ENCODE data around the gene ACTL6A.

Gene ACTL6A

DNA sequence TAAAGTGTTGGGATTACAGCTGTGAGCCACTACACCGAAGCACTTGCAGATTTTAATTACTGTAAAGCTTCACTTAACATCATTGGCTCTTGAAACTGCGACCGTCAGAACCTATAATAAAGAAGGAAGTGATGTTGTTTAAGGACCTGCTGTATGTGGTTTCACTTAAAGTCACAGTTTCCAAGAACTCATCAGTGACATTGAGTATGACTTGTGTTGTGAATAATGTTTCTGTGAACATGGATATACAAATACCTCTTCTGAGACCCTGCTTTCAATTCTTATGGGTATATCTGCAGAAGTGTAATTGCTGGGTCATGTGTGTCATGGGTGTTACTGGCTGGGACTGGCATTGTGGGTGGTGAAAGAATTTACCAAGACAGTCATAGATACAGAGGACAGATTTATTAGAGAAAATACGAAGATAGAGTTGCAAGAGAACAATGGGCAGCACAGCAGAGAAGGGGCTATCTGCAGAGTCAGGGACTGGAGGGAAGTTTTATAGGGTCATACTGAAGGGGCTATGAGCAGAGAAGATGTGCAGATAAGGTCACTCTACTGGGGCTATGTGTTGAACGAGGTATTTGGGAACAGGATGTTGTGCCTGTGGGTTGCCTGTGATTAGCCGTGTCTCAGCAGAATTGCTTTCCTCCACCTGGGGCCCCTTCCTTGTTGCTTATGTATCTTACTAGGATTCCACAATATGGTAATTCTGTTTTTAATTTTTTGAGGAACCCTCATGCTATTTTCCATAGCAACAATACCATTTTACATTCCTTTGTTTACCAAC, 46.4 kb downstream of the ACTL6A start:
- peak overlapping the region; percentile 83 for H3K27ac Mint-ChIP-seq
- H3K9me3 Mint-ChIP-seq, result no peaks in the 10 kb centered on the region
- H3K4me3 Mint-ChIP-seq, result peak overlapping the region; percentile 43
- peaks cover 17% of the 10 kb centered on the region for H3K36me3 Mint-ChIP-seq (ENCODE audit: low read depth)
- DNase-seq (no peak), ATAC-seq (peak; percentile 77)
- peaks cover 51% of the 10 kb centered on the region for H3K4me1 Mint-ChIP-seq
- no peaks in the 10 kb centered on the region for H3K27me3 Mint-ChIP-seq

DNA sequence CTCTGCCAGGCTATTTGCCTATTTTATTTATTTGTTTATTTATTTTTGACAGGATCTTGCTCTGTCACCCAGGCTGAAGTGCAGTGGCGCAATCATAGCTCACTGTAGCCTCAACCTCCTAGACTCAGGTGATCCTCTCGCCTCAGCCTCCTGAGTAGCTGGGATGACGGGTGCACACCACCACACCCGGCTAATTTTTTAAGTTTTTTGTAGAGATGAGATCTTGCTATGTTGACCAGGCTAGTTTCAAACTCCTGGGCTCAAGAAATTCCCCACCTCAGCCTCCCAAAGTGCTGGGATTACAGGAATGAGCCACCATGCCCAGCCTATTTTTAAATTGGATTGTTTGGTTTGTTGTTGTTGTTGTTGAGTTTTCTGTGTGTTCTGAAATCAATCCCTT, 47.3 kb downstream of the ACTL6A start:
- H3K4me1 Mint-ChIP-seq, result peaks cover 44% of the 10 kb centered on the region
- ATAC-seq, result no peak
- H3K36me3 Mint-ChIP-seq (ENCODE audit: low read depth), result peaks cover 14% of the 10 kb centered on the region
- H3K27me3 Mint-ChIP-seq, result no peaks in the 10 kb centered on the region
- no peak for DNase-seq
- no peaks in the 10 kb centered on the region for H3K9me3 Mint-ChIP-seq
- H3K27ac Mint-ChIP-seq, result no peak overlapping the region
- H3K4me3 Mint-ChIP-seq, result no peak overlapping the region

DNA sequence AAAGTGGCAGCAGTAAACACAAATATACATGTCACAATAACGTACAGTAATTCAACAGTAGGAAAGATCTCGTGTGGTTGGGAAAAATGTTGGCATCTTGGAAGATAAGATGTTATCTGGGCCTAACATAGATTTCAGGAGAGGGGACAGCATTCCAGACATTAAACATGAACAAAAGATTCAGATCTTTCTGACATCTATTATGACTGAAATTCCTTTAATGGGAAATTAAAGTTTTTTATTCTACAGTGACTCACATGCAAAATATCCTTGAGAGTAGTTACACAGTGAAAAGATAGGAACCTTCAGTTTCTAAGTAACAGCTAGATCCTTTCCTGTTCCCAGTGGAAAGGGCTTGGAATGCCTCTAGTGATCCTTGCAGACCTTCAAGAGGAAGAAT, 51.1 kb downstream of the ACTL6A start:
- DNase-seq, result no peak
- Mint-ChIP-seq H3K36me3 (ENCODE audit: low read depth) (peaks cover 21% of the 10 kb centered on the region), H3K27ac (no peak overlapping the region), H3K4me1 (peaks cover 16% of the 10 kb centered on the region), H3K27me3 (no peaks in the 10 kb centered on the region), H3K9me3 (no peaks in the 10 kb centered on the region), H3K4me3 (no peak overlapping the region)
- ATAC-seq, result no peak

DNA sequence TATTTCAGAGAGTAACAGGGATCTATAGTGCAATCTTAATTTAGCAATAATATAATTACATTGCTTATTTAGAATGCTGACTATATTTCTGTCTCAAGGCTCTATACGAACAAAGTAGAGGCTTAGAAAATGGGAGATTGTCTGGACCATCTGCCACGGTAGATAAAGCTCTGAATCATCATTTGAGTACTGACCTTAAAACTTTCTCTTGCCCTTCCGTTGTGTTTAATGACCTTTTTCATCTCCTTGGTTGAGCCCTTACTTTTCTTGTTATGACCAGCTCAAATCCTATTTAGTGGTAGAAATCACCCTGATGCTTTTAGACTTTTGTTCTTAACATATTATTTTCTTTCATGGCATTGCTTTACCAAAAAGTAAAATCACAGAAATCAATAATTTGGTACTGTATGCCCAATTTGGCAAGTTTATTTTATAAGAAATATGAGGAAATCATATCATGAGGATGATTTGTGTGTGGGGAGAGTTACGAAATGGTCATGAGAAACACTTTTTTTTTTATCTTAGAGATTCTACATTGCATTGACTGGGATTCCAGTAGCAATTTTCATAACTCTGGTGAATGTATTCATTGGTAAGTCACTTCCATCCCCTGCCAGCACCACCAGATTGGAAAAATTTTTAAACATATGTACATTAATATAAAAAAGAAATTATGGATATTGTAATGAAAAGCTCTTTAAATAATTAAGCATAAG, 52.9 kb downstream of the ACTL6A start:
- Mint-ChIP-seq H3K27me3 (no peaks in the 10 kb centered on the region), H3K27ac (no peak overlapping the region), H3K36me3 (ENCODE audit: low read depth) (peaks cover 33% of the 10 kb centered on the region), H3K9me3 (no peaks in the 10 kb centered on the region), H3K4me3 (no peak overlapping the region), H3K4me1 (peaks cover 2% of the 10 kb centered on the region)
- DNase-seq (no peak), ATAC-seq (no peak)

DNA sequence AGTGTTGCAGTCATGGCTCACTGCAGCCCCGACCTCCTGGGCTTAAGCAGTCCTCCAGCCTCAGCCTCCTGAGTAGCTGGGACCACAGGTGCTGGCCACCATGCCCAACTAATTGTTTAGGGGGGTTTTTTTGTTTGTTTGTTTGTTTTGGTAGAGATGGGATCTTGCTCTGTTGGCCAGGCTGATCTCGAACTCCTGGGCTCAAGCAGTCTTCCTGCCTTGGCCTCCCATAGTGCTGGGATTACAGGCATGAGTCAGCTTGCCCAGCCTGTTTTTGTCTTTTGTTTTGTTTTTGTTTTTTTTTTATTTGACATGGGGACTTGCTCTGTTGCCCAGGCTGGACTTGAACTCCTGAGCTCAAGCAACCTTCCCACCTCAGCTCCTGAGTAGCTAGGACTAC, 59.3 kb downstream of the ACTL6A start:
- H3K27ac Mint-ChIP-seq, result no peak overlapping the region
- peaks cover 53% of the 10 kb centered on the region for H3K36me3 Mint-ChIP-seq (ENCODE audit: low read depth)
- no peaks in the 10 kb centered on the region for H3K4me1 Mint-ChIP-seq
- no peak for ATAC-seq
- no peaks in the 10 kb centered on the region for H3K27me3 Mint-ChIP-seq
- no peaks in the 10 kb centered on the region for H3K9me3 Mint-ChIP-seq
- no peak for DNase-seq
- H3K4me3 Mint-ChIP-seq, result no peak overlapping the region

DNA sequence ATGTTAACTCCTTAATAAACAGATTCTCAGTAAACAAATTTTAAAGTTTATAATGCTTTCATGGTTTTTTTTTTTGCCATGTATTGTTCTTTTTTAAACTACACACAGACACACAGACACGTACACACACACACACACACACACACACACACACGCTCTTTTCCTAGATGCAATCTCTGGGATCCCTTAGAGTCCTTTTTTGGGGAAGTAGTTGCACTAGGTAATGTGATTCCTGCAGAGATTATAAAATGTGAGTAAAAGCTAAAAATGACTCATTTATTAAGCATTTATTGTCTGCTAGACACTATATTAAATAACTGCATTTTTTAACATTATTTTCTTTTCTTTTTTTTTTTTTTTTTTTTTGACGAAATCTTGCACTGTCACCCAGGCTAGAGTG, 61.7 kb downstream of the ACTL6A start:
- Mint-ChIP-seq H3K27me3 (no peaks in the 10 kb centered on the region), H3K4me1 (no peaks in the 10 kb centered on the region), H3K9me3 (no peaks in the 10 kb centered on the region), H3K27ac (no peak overlapping the region), H3K36me3 (ENCODE audit: low read depth) (peaks cover 39% of the 10 kb centered on the region), H3K4me3 (no peak overlapping the region)
- DNase-seq, result no peak
- ATAC-seq, result no peak

DNA sequence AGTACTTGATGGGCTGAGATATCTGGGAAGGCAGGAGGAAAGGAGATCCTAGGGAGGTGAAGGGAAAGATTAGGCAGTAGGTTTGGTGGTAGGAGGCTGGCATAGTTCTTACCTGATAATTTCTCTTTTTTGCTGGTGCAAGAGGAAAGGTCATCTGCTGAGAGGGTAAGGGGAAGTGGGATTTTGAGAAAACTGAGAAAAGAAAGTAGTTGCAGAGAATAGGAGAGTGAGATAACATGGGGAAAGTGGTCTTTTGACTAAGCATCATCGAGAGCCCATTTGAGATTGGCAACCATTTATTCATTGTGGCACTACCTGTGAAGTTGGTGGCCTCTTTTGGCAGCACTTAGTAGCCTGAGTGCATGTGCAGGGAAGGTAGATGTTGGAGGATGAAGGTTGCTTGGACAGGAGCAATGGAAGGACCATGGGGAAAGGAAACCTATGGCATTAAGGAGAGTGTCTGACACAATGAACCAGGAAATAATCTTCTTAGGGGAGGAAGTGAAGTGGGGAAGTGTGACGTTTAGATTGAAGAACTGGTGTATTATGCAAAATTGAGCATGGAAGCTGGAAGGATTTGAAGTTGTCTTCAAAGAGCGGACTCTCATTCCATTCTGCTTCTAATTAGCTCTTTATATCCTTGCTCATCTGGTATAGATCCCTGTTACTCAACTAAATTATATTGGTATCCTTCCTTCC, 68.2 kb downstream of the ACTL6A start:
- Mint-ChIP-seq H3K4me1 (no peaks in the 10 kb centered on the region), H3K36me3 (ENCODE audit: low read depth) (peaks cover 3% of the 10 kb centered on the region)

More for the DNA sequence above, 68.2 kb downstream of the ACTL6A start:
- no peaks in the 10 kb centered on the region for H3K27me3 Mint-ChIP-seq
- no peak for ATAC-seq
- DNase-seq, result no peak
- H3K9me3 Mint-ChIP-seq, result no peaks in the 10 kb centered on the region
- H3K4me3 Mint-ChIP-seq, result no peak overlapping the region
- no peak overlapping the region for H3K27ac Mint-ChIP-seq

Data from activated naive CD8-positive, alpha-beta T cell treated with anti-CD3 and anti-CD28 coated beads, Interleukin-2, amount 50 U/mL, for 24 hours (primary cell).